ENCODE results near the gene SYTL3.
"Not testable (repeated sequence)": the region's sequence is repeated elsewhere in the genome, so short reads cannot be mapped to it uniquely, and the experiment has no call there.

The SYTL3 gene

DNA sequence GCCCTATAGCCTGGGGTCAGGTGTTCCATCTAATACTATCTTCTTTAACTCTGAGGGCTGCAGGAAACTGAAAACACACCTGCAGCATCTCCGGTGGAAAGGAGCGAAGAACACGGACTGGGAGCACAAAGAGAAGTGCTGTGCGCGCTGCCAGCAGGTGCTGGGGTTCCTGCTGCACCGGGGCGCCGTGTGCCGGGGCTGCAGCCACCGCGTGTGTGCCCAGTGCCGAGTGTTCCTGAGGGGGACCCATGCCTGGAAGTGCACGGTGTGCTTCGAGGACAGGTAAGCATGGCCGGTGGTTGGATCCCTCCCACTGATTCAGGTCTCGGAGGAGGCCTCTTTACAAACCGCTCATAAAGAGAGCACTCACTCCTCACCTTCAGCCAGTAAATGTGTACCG lies 15.5 kb downstream of the SYTL3 start:
- no peak for DNase-seq

DNA sequence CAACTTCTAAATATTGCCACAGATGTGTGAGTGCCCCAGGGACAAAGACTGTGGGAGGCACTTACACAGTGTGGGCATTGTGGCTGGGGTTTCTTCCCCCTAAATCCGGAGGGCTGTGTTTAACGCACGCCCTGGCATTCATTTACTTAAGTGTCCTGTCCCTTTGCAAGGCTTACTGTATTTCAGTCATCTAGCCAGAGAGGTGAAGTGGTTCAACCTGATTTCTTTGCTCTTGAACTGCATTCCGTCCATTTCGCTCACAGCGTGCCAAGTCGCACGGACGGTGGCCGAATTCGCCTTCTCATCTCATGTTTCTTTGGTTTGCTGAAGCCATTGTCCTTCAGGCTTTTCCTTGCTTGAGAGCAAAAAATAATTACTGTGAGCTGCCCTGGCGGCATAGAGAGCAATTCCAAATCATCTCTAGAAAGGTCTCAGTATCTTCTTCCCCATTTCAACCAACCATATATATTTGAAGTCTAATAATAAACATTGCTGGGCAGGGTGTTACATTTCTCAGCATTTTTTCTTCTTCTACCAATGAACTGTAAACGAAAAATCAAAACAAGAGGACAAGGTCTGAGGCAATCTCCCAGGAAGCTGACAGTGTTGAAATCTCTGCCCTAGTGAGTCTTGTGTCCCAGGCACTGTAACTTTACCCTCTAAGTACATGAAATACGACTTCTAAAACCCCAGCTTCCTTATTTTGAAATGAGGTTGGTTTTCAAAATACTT lies 16.9 kb downstream of the SYTL3 start:
- no peak for DNase-seq

DNA sequence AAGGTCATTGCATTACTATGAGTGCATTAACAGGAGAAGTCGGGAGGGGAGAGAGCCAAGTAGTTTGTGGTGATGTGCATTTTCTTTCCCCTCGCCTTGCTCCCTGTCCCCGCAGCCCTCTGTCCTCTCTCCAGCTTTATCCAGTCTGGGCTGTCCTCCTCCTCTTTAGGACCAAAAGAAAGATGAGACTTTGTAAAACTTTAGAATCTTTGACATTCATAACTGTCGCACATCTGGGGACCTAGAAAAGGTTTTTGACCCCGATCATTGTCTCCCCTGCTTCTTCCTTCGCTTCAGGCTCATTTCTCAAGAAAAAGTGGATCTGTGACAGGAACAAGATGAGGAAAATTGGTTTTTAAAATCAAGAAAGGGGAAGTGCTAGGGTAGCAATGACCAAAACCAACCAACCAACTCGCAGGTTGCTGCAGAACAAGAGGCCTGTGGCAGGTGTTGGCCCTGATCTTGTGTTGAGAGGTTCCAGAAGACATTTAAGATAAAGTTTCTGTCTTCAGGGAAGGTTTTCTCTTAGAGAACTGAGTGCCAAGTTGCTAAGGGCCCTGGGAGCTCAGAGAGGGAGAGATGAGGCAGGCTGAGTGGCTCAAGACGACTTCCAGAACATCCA lies 17.6 kb downstream of the SYTL3 start:
- DNase-seq: no peak

DNA sequence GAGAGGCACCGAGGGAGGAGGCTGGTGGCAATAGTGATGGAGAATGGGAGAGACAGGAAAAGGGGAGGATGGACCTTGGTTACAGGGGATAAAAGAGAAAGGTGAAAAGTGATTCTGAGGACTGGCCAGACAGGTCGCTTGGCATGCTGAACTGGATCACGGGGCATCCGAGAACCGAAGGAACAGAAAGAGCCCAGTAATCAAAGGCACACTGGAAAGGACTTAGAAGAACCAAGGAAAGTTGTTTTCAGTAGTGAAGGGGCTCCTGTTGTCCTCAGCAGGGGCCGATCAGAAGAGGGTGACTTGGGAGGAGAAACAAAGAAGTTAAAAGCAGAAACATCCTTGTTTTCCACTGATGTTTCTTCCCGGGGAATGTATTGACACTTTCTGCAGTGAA lies 18.9 kb downstream of the SYTL3 start:
- no peak for DNase-seq

DNA sequence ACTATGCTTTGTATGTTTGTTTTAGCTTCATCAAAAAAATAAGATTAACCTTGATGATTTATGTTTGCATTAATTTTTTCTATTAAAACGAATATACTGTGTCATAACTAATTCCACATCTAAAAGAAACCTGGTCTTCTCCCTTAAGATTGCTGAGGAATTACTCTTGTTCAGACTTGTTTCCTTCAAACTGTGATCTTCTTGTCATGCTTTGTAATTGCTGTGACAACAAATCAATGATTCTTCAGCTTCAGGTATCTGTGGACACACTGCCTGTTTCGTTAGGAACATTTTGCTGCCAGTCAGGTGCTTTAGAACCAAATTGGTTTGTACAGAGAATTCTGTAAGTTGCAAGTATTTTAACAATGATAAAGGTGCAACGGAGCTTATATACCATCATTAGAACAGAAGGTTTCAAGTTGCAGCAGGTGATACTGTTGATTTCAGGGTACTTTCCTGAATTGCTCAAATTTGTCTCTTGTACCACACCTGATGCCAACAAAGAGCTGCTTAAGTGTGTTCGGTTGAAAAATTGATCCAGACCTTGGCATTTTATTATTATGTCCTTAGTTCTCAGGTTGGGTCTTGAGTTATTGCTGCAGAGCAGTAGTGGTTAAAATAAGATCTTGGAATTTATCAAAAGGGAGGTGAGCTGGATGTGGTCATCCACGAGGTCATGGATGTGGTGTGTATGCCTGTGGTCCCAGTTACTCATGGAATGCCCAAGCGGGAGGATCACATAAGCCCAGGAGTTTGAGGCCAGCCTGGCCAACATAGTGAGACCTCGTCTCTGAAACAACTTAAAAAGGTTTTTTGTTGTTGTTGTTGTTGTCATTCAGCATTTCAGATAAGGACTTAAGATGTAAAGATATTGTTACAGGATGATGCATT lies 19.5 kb downstream of the SYTL3 start:
- peak; percentile 80 for DNase-seq

DNA sequence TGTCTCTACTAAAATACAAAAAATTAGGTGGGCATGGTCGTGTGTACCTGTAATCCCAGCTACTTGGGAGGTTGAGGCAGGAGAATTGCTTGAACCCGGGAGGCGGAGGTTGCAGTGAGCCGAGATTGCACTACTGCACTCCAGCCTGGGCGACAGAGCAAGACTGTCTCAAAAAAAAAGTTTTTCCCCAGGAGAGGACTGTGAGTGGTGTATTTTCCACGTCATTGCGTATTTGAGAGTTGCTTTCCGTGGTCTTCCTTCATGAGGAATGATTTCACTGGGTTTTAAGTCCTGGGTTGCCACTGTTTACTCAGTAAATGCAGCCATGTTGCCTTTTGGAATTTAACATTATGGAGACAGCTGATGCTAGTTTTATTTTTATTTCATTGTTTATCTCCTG lies 22.3 kb downstream of the SYTL3 start:
- not testable (repeated sequence) for DNase-seq

DNA sequence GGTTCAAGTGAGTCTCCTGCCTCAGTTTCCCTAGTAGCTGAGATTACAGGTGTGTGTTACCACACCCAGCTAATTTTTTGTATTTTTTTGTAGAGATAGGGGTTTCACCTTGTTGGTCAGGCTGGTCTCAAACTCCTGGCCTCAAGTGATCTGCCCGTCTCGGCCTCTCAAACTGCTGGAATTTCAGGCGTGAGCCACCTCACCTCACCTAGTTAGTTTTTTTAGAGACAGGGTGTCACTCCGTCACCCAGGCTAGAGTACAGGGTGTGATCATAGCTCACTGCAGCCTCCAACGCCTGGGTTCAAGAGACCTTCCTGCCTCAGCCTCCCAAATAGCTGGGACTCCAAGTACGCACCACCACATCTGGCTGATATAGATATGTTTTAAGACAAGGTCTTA lies 22.9 kb downstream of the SYTL3 start:
- no peak for DNase-seq

DNA sequence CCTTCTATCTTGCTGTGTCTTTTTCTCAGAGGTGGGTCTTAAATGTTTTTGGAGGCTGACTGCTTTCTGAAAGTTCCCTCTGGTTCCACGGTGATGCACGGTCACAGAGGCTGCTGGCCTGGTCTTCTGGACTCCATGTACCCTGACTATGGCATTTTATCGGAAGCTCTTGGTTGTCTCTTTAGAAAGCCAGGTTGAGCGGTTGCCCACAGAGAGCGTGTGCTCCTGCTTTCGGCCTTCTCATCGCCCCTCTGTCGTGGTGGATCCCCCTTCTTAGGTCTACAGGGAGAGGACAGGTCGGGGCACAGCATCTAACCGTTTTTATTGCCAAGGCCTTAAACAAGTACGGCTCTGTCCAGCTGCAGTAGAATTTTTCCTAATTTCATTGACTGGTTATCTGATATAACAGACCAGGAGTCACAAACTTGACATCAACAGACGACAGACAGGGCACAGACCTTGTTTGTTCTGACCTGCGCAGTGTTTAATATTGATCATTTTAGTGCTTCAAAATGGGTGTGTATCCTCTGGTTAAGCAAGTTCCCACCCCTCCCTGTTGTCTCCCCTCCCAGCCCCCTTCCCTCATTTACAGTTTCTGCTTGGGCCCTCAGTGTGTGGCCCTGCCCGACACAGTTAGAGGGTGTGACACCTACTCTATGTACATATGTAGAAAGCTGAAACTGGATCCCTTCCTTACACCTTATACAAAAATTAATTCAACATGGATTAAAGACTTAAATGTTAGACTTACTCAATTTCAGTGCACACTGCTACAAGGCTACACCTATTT lies 24.7 kb downstream of the SYTL3 start:
- DNase-seq: no peak

DNA sequence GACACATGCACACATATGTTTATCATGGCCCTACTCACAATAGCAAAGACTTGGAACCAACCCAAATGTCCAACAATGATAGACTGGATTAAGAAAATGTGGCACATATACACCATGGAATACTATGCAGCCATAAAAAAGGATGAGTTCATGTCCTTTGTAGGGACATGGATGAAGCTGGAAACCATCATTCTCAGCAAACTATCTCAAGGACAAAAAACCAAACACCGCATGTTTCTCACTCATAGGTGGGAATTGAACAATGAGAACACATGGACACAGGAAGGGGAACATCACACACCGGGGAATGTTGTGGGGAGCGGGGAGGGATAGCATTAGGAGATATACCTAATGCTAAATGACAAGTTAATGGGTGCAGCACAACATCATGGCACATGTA lies 27.2 kb downstream of the SYTL3 start:
- DNase-seq: not testable (repeated sequence)

DNA sequence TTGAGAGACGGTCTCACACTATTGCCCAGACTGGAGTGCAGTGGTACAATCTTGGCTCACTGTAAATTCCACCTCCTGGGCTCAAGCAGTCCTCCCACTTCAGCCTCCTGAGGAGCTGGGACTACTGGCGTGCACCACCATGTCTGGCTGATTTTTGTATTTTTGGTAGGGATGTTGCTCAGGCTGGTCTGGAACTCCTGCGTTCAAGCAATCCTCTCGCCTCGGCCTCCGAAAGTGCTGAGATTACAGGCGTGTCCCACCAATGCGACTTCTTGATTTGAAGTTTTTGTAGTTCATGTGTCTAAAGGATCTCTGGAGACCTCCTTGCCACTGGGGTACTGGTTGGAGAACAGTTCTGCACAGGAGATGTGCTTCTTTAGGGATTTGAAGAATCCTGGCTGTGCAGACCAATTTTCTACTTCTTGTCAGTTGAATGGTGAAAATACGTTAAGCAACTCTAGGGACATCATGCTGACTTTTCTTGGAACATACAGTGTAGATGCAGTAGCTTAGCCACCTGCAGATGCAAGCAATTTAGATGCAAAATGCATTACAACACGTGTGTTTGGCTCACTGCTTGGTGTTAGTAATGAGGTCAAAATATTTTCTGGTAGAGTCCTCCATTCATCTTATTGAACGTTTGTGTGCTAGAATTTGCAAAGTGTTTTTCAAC lies 28.2 kb downstream of the SYTL3 start:
- DNase-seq: no peak

DNA sequence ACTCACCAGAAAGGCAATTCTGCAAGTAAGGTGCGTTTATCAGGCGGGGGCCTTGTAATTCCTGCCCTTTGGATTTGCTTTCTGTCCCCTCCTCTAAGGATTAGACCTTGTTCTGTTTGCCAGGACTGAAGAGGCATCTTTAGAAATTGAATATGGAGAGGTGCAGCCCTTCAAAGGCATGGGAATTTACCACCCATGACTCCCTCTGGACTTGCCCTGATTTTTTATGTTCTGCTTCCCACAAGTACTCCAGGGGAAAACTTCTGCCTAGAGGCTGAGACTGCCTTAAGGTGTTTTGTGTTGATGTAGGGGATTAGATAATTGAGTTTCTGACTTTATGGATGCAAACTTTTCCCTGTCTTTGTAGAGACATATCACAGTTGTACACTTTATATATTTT lies 30.2 kb downstream of the SYTL3 start:
- DNase-seq: no peak

DNA sequence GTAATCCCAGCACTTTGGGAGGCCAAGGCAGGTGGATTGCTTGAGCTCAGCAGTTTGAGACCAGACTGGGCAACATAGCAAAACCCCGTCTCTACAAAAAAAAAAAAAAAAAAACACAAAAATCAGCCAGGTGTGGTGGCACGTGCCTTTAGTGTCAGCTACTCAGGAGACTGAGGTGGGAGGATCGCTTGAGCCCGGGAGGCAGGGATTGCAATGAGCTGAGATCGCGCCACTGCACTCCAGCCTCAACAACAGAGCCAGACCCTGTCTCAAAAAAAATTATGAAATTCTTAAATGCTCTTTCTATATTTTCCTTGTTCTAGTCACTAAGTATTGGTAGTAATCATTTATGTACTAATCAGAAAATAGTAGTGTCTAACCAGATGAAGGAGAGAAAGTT lies 30.6 kb downstream of the SYTL3 start:
- no peak for DNase-seq

DNA sequence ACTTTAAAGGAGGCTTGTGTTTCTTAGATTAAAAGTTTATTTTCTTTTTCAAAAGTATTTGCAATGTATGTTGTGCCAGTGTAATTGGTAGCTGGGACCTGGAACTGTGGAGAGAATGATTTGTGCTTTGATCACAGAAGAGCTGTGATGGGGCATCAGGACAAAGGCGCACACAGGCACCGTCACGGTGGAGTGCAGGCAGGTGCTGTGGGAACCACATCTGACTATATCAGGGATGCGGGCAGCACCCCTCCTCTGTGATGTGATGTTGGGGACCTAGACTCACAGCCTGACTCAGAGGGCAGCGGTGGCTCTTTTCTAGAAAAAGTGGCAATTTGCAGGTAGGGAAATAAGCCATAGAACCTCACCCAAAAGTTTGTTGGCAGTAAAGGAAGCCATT lies 34.5 kb downstream of the SYTL3 start:
- DNase-seq: no peak

DNA sequence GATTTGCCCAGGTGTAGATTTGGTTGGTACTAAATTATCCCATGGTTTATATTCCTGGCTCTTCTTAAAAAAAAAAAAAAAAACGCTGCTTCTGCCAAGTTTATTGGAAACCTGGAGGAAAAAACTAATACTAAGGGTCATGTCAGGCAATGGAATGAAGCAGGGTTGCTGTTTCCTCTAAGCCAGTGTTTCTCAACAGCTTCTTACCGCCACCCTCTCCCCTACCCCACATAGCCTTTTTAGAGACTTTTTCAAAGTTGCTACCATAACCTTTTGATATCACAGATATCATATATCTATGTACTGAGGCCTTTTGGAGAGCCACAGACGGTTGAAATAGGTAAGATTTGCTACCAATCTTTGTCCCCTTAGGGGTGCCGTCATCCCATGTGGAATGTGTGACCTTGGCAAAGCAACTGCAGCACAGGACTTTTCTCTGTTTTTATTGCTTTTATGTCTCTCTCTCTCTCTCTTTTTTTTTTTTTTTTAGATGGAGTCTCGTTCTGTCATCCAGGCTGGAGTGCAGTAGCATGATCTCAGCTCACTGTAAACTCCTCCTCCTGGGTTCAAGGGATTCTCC lies 35.0 kb downstream of the SYTL3 start:
- no peak for DNase-seq

DNA sequence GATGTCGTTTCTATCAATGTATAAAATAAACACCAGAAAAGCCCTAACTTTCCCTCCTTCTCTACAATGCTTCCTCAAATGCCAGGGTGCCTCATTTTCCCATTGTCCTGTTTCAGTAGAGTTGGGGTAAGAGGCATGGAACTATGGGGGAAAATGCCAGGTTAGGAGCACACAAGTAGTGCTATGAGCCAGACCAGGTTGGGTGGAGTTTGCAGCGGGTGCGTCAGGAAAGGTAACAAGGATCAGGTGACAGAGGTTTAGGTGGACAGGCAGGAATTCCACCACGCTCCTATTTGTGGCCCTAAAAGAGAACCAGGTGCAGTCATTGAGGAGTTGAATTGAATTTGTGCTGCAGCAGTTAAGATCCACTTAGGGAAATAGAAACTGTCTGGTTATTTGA lies 36.5 kb downstream of the SYTL3 start:
- DNase-seq: no peak

DNA sequence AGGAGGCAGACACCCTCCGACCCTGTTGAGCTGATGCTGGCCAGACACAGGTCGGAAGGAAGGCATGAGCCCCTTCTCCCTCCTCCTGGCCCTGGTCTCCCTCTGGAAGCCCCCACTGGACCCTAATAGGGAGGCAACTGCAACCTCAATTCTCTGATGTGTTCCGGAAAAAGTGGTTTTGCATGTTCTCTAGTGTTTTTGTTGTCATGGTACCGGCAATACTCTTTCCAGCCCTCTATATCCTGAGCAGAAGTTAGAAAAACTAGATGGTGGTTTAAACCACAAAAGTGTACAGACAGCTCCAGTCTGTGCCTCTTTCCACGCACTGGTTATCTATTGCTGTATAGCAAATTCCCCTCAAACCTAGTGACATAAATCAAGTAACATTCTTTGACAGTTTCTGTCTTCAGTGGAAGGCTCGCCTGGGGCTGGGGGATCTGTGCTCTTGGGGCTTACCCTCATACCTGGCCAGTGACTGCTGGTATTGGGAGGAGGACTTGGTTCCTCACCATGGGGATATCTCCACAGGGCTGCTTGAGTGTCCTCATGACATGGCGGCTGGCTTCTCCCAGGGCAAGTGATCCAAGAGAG lies 37.0 kb downstream of the SYTL3 start:
- DNase-seq: no peak

DNA sequence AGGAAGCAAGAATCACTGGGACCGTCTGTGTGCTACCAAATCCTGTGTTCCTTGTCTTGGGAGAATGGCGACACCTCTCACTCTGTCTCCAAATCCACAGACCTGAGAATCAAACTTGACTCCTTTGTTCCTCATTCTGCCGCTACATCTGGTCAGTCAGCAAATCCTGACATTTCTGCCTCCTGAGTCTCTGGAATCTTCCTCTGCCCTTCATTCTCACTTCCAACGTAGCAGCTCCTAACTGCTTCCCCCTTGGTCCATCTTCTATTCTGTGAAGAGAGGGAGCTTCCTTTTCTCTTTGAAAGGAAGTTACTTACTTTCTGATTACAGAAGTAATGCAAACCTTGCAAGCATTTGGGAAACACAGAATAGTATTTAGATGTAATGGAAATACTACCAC lies 37.7 kb downstream of the SYTL3 start:
- no peak for DNase-seq

DNA sequence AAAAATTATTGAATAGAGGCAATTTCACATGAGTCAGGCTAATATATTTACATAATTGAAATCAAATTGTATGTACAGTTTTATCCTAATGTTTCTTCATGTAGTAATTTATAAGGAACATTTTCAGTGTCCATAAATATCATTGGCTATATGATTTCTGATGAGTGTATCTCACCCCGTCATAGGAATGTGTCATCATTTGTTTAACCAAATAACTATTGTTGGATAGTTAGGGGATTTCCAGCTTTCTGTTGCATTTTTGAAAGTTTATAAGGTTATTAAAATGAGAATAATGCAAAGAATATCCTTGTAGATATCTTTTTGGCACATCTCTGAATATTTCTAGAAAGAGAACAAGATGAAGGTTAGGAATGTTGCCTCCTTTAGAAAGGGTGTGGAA lies 39.0 kb downstream of the SYTL3 start:
- no peak for DNase-seq

DNA sequence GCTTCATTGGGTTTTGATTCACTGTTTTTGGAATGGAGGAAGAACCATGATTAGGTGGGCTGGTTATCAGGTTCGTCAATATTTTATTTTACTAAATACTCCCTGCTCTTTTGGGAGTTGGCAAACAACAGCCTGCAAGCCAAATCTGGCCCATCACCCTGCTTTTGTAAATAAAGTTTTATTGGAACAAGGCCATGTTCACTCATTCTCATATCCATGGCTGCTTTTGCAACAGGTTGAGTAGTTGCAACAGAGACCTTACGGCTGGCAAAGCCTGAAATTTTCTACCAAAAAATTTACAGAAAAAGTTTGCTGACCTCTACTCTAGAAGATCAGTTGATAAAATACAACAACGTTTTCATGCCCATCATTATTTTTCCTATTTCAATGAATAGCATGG lies 45.1 kb downstream of the SYTL3 start:
- DNase-seq: no peak

DNA sequence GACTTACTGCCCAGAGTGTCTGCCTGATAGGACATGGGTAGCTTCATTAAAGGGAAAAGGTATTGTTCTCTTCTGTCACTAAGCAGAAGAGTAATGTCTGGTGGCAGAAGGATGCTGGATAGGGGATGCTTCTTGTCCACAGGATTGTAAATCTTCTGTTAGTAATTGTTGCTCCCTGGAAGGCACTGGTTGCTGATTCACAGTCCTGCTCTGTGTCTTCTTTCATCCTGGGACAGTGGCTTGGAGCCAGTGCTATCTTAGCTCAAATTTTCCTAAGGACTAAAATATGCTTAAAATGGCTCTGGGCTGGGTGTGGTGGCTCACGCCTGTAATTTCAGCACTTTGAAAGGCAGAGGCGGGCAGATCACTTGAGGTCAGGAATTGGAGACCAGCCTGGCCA lies 48.0 kb downstream of the SYTL3 start:
- DNase-seq: no peak

DNA sequence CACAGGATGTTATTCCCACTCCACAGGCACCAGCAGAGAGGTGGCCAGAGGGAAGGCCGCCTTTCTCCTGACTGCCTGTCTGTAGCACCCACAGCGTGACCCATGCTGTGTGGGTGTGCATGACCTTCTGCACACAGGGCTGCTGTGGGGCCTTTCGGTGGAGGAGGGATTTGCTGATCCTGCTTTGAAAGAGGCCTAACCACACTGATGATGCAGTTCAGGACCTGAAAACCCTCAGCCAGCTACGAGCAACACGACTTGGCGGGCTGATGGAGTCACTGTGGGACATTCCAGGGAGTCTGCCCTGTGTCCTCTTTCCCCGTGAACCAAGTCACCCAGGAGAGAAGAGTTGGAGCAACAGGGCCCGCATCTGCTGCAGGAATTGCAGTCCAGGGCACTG lies 49.1 kb downstream of the SYTL3 start:
- DNase-seq: no peak

DNA sequence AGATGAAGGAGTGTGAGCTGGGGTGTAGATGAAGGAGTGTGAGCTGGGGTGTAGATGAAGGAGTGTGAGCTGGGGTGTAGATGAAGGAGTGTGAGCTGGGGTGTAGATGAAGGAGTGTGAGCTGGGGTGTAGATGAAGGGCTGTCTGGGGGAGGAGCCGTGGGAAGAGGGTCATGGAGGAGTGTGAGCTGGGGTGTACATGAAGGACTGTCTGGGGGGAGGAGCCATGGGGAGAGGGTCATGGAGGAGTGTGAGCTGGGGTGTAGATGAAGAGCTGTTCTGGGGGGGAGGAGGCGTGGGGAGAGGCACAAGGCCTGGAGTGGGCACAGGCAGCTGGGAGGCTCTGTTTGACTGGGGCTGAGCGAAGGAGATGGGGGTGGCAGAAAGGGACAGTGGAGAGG lies 51.4 kb downstream of the SYTL3 start:
- not testable (repeated sequence) for DNase-seq

Measured in NCI-H2171 treated with DMSO at 0.1 percent for 48 hours (cell line).